Measurements from ENCODE around the gene LY6G5C. TPM values are rescaled to one million over a fixed set of nuclear protein-coding genes. Genes with fewer than 3 reads are reported as not detected.

The LY6G5C gene
- total RNA-seq, 1 experiment from 2014 or later = 1.7 TPM

- Histone ChIP-seq H3K4me1 (ENCODE audit: control insufficient read depth in 1 of 2, insufficient read depth in 2 of 2, low read length in 2 of 2) (no peaks in the 10 kb centered on the region), H4K20me1 (ENCODE audit: insufficient read depth) (no peaks in the 10 kb centered on the region), H3K4me2 (ENCODE audit: low read length) (no peak overlapping the region), H3K9me3 (ENCODE audit: control insufficient read depth in 1 of 2, insufficient read depth in 1 of 2, low read depth in 1 of 2, low read length in 2 of 2) (no peaks in the 10 kb centered on the region), H3K9ac (ENCODE audit: low read length) (no peak overlapping the region), H3K9me2 (ENCODE audit: insufficient read depth) (no peaks in the 10 kb centered on the region), H3K4me3 (replicated peaks in 1 of 2; ENCODE audit: low read depth in 1 of 2, low read length in 2 of 2) (no peak overlapping the region), H3K36me3 (ENCODE audit: control insufficient read depth in 1 of 2, insufficient read depth in 2 of 2, low read length in 2 of 2) (peaks cover 50 to 56% of the 10 kb centered on the region in 2 experiments; a peak in 3 of 4 replicates), H3K79me2 (ENCODE audit: insufficient read depth, low read length) (peaks cover 12% of the 10 kb centered on the region; the same call in 1 of the 2 replicates), H3K27ac (ENCODE audit: low read depth, low read length) (no peak overlapping the region), H3K27me3 (ENCODE audit: insufficient read depth, low read length) (no peaks in the 10 kb centered on the region), H2AFZ (ENCODE audit: low read depth, low read length, poor library complexity, severe bottlenecking) (no peak overlapping the region)
- BruUV-seq (replicated peaks) = no TSS peak
- CTCF ChIA-PET = no interaction called here
- POLR2A ChIA-PET = no interaction called here
- ATAC-seq (no peak), DNase-seq (ENCODE audit: low read depth, low spot score) (no peak)
- RAD21 ChIA-PET (ENCODE audit: low non-redundant PET in 1 of 2, low total read pairs in 2 of 2, uncharacterized antibody in 2 of 2, unreplicated experiment in 2 of 2) = interaction anchor here in 1 of 2 experiments (0.7 kb wide), 1 partner anchor 41 kb away, joined by 12 read pairs; no protein-coding TSS in a partner anchor
- TF ChIP-seq, protein P1, sequence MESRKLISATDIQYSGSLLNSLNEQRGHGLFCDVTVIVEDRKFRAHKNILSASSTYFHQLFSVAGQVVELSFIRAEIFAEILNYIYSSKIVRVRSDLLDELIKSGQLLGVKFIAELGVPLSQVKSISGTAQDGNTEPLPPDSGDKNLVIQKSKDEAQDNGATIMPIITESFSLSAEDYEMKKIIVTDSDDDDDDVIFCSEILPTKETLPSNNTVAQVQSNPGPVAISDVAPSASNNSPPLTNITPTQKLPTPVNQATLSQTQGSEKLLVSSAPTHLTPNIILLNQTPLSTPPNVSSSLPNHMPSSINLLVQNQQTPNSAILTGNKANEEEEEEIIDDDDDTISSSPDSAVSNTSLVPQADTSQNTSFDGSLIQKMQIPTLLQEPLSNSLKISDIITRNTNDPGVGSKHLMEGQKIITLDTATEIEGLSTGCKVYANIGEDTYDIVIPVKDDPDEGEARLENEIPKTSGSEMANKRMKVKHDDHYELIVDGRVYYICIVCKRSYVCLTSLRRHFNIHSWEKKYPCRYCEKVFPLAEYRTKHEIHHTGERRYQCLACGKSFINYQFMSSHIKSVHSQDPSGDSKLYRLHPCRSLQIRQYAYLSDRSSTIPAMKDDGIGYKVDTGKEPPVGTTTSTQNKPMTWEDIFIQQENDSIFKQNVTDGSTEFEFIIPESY (IDR thresholded peaks at IDR 0.05; ENCODE audit: extremely low read depth, insufficient replicate concordance, low read length) = no peak
- TF ChIP-seq ELF1 (IDR thresholded peaks at IDR 0.05; ENCODE audit: borderline replicate concordance, low read depth) (no peak), POLR2AphosphoS5 (IDR thresholded peaks at IDR 0.05; ENCODE audit: low read depth, low read length) (no peak), SIN3A (IDR thresholded peaks at IDR 0.05; ENCODE audit: low read depth) (no peak), CEBPB (IDR thresholded peaks at IDR 0.05; ENCODE audit: low read depth) (no peak), CBX3 (IDR thresholded peaks at IDR 0.05; ENCODE audit: low read depth) (no peak), ZFX (IDR thresholded peaks at IDR 0.05) (no peak), EZH2phosphoT487 (IDR thresholded peaks at IDR 0.05; ENCODE audit: borderline replicate concordance) (no peak), JUND (IDR thresholded peaks at IDR 0.05) (no peak), REST (IDR thresholded peaks at IDR 0.05; ENCODE audit: low read depth) (no peak)
- intact Hi-C loops (cut with micrococcal nuclease) = no loop called here
Observed at GRCh38 chr6:31642798-31643570, 37.9 kb downstream of the LY6G5C start.
